Neural cell (in vitro differentiated cells): ENCODE results near the gene AGRN. TPM values are rescaled to one million over a fixed set of nuclear protein-coding genes. Genes with fewer than 3 reads are reported as not detected.

Source experiments
- H2AFZ ChIP-seq: fragments of 200-600, 300-800 bp; sonication (generic), shearing (Covaris generic); 2 replicates; pipeline ENCODE4 v1.6.0; 2014; ENCODE audit warnings: low read depth, mild to moderate bottlenecking, antibody characterized with exemption, low read length, moderate library complexity
- H3F3A ChIP-seq: fragments of 200-600 bp; shearing (Covaris generic); 2 replicates; pipeline ENCODE4 v1.6.1; 2016; ENCODE audit warnings: mild to moderate bottlenecking, moderate library complexity, mixed read lengths, antibody characterized with exemption, low read length; ENCODE audit not compliant: insufficient read depth, poor library complexity, severe bottlenecking
- H3K27ac ChIP-seq: fragments of 200-600, 300-800 bp; sonication (generic), shearing (Covaris generic); 2 replicates; pipeline ENCODE4 v1.5.1; 2014; ENCODE audit warnings: mild to moderate bottlenecking, low read length, moderate library complexity
- H3K27me3 ChIP-seq: fragments of 300-800, 200-600 bp; sonication (generic), shearing (Covaris generic); 2 replicates; pipeline ENCODE4 v1.6.0; 2014; ENCODE audit warnings: mild to moderate bottlenecking, low read depth, low read length, moderate library complexity; ENCODE audit not compliant: insufficient read depth
- H3K36me3 ChIP-seq: fragments of 300-800, 200-600 bp; sonication (generic), shearing (Covaris generic); 2 replicates; pipeline ENCODE4 v1.5.1; 2014; ENCODE audit warnings: mild to moderate bottlenecking, antibody characterized with exemption, low read length, moderate library complexity; ENCODE audit not compliant: insufficient read depth
- H3K4me2 ChIP-seq: fragments of 300-800, 200-600 bp; sonication (generic), shearing (Covaris generic); 2 replicates; pipeline ENCODE4 v1.6.0; 2014; ENCODE audit warnings: mild to moderate bottlenecking, low read length
- H3K4me3 ChIP-seq: fragments of 300-800, 200-600 bp; sonication (generic), shearing (Covaris generic); 2 replicates; pipeline ENCODE4 v1.5.1; 2014; ENCODE audit warnings: mild to moderate bottlenecking, low read length, moderate library complexity
- H3K79me2 ChIP-seq: fragments of 200-600 bp; shearing (Covaris generic); replicated peaks from 2 replicates; pipeline ENCODE4 v1.6.0; 2014; ENCODE audit warnings: mild to moderate bottlenecking, low read length, moderate library complexity; ENCODE audit not compliant: insufficient read depth
- H3K9ac ChIP-seq: fragments of 300-800, 200-600 bp; sonication (generic), shearing (Covaris generic); 2 replicates; pipeline ENCODE4 v1.6.1; 2016; ENCODE audit warnings: mild to moderate bottlenecking, low read length, mixed read lengths
- H3K9me2 ChIP-seq: fragments of 200-600 bp; shearing (Covaris generic); 2 replicates; pipeline ENCODE4 v1.6.1; 2016; ENCODE audit warnings: mild to moderate bottlenecking, low read length, mixed read lengths; ENCODE audit not compliant: insufficient read depth
- H3K9me3 ChIP-seq: fragments of 200-600, 300-800 bp; sonication (generic), shearing (Covaris generic); 2 replicates; pipeline ENCODE4 v1.6.1; 2016; ENCODE audit warnings: mild to moderate bottlenecking, mixed run types, low read length, moderate library complexity, mixed read lengths
- H4K20me1 ChIP-seq: fragments of 200-600 bp; shearing (Covaris generic); 2 replicates; pipeline ENCODE4 v1.6.1; 2016; ENCODE audit warnings: mild to moderate bottlenecking, mixed run types; ENCODE audit not compliant: insufficient read depth
- EP300 ChIP-seq: fragments of 450-650 bp; conservative IDR thresholded peaks from 2 replicates; pipeline ENCODE4 v1.6.1; 2014; ENCODE audit warnings: antibody characterized with exemption, mild to moderate bottlenecking, moderate library complexity; ENCODE audit not compliant: poor library complexity, severe bottlenecking
- EZH2 ChIP-seq: fragments of 200-600, 300-800 bp; shearing (Covaris generic), sonication (generic); IDR thresholded peaks from 2 replicates; pipeline ENCODE4 v1.6.1; 2014; ENCODE audit warnings: antibody characterized with exemption, low read length, borderline replicate concordance, mild to moderate bottlenecking; ENCODE audit not compliant: insufficient read depth, poor library complexity, severe bottlenecking
- MXI1 ChIP-seq: fragments of 450-650 bp; conservative IDR thresholded peaks from 2 replicates; pipeline ENCODE4 v1.6.1; 2014; ENCODE audit warnings: antibody characterized with exemption, mild to moderate bottlenecking; ENCODE audit not compliant: poor library complexity, severe bottlenecking
- POLR2AphosphoS5 ChIP-seq: IDR thresholded peaks from 2 replicates; pipeline ENCODE4 v1.6.1; 2012
- RAD21 ChIP-seq: fragments of 450-650 bp; conservative IDR thresholded peaks from 2 replicates; pipeline ENCODE4 v1.6.1; 2014; ENCODE audit warnings: antibody characterized with exemption, mild to moderate bottlenecking, moderate library complexity
- SMC3 ChIP-seq: fragments of 450-650 bp; conservative IDR thresholded peaks from 2 replicates; pipeline ENCODE4 v1.6.1; 2014; ENCODE audit warnings: antibody characterized with exemption, mild to moderate bottlenecking, moderate library complexity; ENCODE audit not compliant: poor library complexity
- TAF1 ChIP-seq: IDR thresholded peaks from 2 replicates; pipeline ENCODE4 v1.6.1; 2012; ENCODE audit warnings: low read depth
- polyA plus RNA-seq: library from polyadenylated mRNA; depleted of rRNA; stranded (reverse); fragments of >200 nt; gene quantifications from 2 replicates; pipeline ENCODE4 v1.2.3, GENCODE V29; 2014
- TF ChIP-seq, protein P1 (sequence below): IDR thresholded peaks from 2 replicates; pipeline ENCODE4 v1.6.1; 2012; ENCODE audit warnings: borderline replicate concordance
- TF ChIP-seq, protein P2 (sequence below): fragments of 450-650 bp; IDR thresholded peaks from 2 replicates; pipeline ENCODE4 v1.5.1; 2014; ENCODE audit warnings: antibody characterized with exemption, mild to moderate bottlenecking, moderate library complexity; ENCODE audit not compliant: poor library complexity, severe bottlenecking

The AGRN gene
- polyA plus RNA-seq, 1 donor from 2014 or later = 104 TPM

DNA sequence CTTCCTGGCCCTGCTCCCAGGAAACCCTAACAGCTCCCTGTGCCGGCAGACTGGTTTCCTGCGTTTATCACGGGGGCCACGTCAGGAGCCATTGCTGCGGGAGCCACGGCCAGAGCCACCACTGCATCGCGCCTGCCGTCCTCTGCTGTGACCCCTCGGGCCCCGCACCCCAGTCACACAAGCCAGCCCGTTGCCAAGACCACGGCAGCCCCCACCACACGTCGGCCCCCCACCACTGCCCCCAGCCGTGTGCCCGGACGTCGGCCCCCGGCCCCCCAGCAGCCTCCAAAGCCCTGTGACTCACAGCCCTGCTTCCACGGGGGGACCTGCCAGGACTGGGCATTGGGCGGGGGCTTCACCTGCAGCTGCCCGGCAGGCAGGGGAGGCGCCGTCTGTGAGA is 28.0 kb downstream of the AGRN start:
- H3K9me2 ChIP-seq = no peaks in the 10 kb centered on the region
- no peak overlapping the region for H3K4me3 ChIP-seq
- no peak overlapping the region for H3K4me2 ChIP-seq
- H3K27ac ChIP-seq = no peak overlapping the region
- no peaks in the 10 kb centered on the region for H3K27me3 ChIP-seq
- no peaks in the 10 kb centered on the region for H3F3A ChIP-seq
- no peaks in the 10 kb centered on the region for H3K79me2 ChIP-seq
- H2AFZ ChIP-seq = no peak overlapping the region
- no peak overlapping the region for H3K9ac ChIP-seq
- no peaks in the 10 kb centered on the region for H3K9me3 ChIP-seq
- H3K36me3 ChIP-seq = no peaks in the 10 kb centered on the region
- H4K20me1 ChIP-seq = no peaks in the 10 kb centered on the region
- TF ChIP-seq MXI1 (no peak), POLR2AphosphoS5 (no peak), EP300 (no peak), EZH2 (no peak), SMC3 (no peak), RAD21 (no peak), TAF1 (no peak)
- TF ChIP-seq, protein P1, sequence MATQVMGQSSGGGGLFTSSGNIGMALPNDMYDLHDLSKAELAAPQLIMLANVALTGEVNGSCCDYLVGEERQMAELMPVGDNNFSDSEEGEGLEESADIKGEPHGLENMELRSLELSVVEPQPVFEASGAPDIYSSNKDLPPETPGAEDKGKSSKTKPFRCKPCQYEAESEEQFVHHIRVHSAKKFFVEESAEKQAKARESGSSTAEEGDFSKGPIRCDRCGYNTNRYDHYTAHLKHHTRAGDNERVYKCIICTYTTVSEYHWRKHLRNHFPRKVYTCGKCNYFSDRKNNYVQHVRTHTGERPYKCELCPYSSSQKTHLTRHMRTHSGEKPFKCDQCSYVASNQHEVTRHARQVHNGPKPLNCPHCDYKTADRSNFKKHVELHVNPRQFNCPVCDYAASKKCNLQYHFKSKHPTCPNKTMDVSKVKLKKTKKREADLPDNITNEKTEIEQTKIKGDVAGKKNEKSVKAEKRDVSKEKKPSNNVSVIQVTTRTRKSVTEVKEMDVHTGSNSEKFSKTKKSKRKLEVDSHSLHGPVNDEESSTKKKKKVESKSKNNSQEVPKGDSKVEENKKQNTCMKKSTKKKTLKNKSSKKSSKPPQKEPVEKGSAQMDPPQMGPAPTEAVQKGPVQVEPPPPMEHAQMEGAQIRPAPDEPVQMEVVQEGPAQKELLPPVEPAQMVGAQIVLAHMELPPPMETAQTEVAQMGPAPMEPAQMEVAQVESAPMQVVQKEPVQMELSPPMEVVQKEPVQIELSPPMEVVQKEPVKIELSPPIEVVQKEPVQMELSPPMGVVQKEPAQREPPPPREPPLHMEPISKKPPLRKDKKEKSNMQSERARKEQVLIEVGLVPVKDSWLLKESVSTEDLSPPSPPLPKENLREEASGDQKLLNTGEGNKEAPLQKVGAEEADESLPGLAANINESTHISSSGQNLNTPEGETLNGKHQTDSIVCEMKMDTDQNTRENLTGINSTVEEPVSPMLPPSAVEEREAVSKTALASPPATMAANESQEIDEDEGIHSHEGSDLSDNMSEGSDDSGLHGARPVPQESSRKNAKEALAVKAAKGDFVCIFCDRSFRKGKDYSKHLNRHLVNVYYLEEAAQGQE = no peak

DNA sequence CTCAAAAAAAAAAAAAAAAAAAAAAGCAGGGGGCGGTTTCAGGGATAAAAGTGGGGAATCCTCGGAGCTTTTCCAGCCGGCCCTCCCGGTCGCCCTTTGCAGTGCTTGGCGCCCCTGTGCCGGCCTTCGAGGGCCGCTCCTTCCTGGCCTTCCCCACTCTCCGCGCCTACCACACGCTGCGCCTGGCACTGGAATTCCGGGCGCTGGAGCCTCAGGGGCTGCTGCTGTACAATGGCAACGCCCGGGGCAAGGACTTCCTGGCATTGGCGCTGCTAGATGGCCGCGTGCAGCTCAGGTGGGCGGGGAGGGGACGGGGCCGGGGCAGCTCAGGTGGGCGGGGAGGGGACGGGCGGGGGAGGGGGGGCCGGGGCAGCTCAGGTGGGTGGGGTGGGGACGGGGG is 28.8 kb downstream of the AGRN start:
- Histone ChIP-seq H3K36me3 (no peaks in the 10 kb centered on the region), H4K20me1 (no peaks in the 10 kb centered on the region), H2AFZ (no peak overlapping the region), H3K4me3 (no peak overlapping the region), H3K79me2 (no peaks in the 10 kb centered on the region), H3K9me2 (no peaks in the 10 kb centered on the region), H3K9me3 (no peaks in the 10 kb centered on the region), H3K27ac (no peak overlapping the region), H3K27me3 (no peaks in the 10 kb centered on the region), H3K4me2 (no peak overlapping the region), H3K9ac (no peak overlapping the region), H3F3A (no peaks in the 10 kb centered on the region)
- TF ChIP-seq, protein P2, sequence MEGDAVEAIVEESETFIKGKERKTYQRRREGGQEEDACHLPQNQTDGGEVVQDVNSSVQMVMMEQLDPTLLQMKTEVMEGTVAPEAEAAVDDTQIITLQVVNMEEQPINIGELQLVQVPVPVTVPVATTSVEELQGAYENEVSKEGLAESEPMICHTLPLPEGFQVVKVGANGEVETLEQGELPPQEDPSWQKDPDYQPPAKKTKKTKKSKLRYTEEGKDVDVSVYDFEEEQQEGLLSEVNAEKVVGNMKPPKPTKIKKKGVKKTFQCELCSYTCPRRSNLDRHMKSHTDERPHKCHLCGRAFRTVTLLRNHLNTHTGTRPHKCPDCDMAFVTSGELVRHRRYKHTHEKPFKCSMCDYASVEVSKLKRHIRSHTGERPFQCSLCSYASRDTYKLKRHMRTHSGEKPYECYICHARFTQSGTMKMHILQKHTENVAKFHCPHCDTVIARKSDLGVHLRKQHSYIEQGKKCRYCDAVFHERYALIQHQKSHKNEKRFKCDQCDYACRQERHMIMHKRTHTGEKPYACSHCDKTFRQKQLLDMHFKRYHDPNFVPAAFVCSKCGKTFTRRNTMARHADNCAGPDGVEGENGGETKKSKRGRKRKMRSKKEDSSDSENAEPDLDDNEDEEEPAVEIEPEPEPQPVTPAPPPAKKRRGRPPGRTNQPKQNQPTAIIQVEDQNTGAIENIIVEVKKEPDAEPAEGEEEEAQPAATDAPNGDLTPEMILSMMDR = no peak
- no peak for TF ChIP-seq POLR2AphosphoS5
- TF ChIP-seq SMC3 = no peak
- TF ChIP-seq MXI1 = no peak
- no peak for TF ChIP-seq EZH2
- TF ChIP-seq EP300 = no peak
- TF ChIP-seq, protein P1 = no peak
